Measurements from ENCODE around the gene AFF3.

GRCh38 chr2:99624677-99625076 is 517.7 kb downstream of the AFF3 start:
- no peak for TF ChIP-seq ZNF565 (CRISPR knock-in tag; conservative IDR thresholded peaks at IDR 0.05; ENCODE audit: low read depth)
- no peak for TF ChIP-seq ARNTL (CRISPR knock-in tag; IDR thresholded peaks at IDR 0.05; ENCODE audit: borderline replicate concordance, low read depth)
- TF ChIP-seq OSR1 (CRISPR knock-in tag; IDR thresholded peaks at IDR 0.05) = no peak

Data from SK-N-SH treated with all-trans-retinoic acid at 6 μM for 48 hours (cell line).